CD4-positive, alpha-beta T cell treated with Interleukin-10 for 1 hour (primary cell): ENCODE measurements around the gene CADM2.

Experiments
- DNase-seq: peaks from one replicate; pipeline ENCODE4 v3.0.0-alpha.2; 2020

The CADM2 gene

DNA sequence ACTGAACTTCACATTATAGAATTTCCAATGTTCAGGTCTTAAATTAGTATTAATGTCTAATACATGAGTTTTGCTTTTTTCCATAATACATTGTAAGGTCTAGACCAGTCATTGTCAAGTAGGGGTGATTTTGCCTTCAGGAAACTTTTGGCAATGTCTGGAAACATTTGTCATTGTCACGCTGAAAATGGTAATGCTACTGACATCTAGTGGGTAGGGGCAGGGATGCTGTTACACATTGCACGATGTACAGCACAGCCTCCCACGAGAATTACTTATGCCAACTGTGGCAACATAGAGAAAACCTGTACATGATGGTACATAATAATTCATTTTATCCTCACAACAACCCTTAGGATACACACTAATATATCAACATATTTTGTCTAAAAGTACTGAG, 384.1 kb downstream of the CADM2 start:
- no peak for DNase-seq

DNA sequence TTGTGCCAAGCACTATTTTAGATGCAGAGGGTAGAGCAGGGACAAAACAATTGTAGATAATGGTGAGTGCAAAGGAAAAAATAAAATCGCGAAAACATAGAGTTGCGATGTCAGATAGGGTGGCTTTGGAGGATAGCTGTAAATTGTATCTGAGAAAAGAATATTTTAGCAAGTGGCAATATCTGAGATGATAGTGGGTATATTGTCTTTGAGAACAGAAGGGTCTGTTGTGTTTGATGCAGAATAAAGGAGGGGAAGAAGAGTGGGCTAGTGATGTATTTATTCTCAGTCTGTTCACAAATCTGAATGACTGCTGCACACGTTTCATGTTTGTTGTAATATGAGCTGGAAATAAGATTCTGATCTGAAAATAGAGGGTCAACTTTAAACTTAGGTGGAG, 396.8 kb downstream of the CADM2 start:
- no peak for DNase-seq

DNA sequence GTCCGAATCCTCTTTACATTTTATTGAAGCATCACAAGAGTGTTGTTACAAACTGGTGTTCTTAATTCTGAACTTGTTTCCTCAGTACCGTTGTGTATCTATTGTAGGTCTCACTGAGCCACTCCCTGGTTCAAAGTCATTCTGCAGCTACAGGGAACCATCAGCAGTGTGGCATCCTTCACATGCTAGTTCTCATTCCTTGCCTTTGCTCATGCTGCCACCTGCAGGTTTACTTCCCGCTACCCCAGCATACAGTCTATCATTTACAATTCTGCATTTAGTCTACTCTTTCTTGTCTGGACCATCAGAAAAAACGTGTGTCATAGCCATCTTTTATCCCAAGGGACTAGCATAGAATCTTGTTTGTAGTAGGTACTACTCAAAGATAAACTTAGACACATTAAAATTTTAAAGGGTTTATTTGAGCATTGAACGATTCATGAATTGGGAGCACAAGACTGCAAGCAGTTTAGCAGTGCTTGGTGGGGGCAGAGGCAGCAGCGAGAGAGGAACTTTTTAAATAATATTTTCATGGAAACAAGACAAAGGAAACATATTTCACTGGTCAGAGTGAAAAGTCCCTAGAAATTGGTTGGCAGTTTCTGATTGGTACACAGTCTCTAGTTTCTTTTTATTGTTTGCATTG, 402.1 kb downstream of the CADM2 start:
- DNase-seq, result no peak

DNA sequence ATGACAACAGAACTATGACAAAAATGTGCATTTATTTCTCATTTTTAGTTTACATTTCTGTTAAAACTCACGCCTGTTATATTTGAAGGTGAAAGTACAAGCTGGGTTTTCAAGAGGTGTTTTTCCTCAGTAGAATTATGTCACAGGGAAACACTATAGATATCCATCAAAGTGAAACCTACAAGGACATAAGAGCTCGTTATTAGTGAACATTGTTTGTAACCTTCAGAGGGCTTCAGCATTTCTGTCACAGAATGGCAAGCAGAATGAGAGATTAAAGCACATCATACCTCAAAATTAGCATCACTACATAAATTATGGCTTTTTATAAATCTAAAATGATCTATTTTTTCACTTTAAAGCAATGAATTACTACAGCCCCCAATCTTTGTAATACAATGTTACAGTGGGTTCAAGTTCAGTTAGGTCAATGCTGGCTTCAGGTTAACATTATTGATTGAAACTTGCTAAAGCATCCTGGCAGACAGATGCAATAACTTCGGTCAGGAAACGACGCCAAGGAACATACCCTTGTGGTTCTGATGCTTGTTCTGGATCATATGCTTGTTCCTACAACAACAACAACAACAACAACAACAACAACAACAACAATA, 405.6 kb downstream of the CADM2 start:
- DNase-seq, result no peak

DNA sequence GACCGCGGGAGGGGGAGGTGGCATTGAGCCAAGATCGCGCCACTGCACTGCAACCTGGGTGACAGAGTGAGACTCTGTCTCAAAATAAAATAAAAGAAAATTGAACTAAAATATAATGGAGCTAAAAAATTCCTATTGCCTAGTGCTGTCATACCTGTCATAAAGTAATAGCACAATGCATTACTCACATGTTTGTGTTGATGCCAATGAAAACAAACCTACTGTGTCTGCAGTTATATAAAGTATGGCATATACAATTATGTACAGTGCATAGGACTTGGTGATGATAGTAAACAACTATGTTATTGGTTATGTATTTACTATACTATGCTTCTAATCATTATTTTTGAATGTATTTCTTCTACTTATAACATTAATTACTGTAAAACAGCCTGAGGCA, 411.6 kb downstream of the CADM2 start:
- no peak for DNase-seq

DNA sequence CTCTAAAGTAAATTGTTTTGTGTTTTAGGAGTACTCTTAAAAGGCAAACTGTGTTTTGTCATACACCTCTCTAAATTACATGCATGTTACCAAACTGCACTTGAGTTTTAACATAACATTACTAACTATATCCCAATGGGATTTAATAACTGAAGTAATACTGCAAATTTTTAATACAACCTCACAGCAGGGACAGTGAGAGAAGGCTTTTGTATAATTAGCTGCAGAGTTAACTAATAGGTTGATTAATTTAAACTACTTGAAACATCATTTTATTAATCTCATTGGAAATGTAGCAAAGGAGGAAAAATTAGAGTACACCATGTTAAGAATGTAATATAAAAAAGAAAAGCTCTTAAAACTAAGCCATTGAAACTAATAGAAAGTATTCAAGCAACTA, 417.3 kb downstream of the CADM2 start:
- no peak for DNase-seq

DNA sequence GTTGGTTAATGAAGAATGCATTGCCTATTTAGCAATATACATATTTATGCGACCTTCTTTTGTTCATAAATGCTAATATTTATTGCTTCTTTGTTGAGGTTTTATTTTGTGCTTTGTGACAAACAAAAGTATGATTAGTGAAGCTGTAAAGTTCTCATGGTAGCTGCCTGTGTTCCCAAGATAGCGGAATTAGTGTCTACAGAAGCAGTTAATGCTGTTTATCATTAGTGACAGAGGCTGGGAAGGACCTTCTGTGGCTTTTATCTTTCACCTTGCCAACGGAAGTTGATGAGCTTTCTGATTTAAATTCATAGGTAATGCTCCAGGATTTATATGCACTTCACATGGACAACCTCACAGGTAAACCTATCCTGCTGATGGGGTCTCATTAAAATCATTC, 418.3 kb downstream of the CADM2 start:
- no peak for DNase-seq

DNA sequence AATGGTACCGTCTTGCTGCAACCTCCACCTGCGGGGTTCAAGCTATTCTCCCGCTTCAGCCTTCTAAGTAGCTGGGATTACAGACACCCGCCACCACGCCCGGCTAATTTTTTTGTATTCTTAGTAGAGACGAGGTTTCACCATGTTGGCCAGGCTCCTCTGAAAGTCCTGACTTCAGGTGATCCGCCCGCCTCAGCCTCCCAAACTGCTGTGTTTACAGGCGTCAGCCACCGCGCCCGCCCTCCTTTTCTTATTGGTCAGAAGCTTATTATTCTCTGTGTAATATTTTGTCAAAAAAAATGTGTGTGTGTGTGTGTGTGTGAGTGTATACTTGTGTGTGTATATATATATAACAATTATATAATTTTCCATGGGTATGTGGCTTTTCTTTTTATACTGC, 425.6 kb downstream of the CADM2 start:
- DNase-seq, result no peak

DNA sequence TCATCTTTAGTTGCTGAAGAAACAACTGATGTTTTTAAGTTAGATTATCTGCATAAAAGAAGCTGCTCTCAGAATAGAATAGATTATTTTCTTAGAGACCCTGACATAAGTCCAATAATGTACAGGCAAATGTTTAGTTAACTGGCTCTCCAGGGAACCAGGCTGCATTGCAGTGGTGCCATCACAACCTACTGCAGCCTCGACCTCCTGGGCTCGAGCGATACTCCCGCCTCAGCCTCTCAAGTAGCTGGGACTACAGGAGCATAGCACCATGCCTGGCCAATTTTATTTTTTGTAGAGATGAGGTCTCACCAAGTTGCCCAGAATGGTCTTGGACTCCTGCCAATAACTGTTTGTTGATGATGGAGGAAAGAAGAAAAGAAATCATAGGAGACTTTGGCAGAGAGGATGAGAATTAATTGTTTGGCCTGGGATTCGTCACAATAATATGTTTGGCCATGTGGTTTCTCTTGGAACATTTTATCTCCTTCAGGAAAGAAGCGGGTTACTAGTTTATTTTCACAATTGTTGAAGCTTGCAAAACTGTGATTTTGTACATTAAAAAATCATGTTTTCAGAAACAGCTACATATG, 429.2 kb downstream of the CADM2 start:
- DNase-seq, result no peak

DNA sequence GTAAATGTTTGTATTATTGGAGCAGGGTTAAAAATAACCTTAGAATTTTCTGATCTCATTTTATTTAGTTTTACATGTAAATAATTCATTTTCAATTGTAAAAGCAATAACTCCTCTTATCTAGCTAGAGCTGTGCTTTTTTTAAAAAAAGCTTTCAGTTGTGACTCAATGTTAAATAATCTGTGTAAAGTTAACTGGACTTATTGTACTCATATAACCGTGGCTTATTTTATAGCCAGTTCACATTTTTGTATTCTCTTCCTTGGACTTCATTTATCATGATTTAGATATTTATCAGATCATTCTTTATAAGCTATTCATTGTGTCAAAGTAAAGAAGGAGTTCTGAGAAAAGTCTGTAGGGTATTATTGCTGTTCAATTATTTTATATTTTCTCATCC, 435.6 kb downstream of the CADM2 start:
- no peak for DNase-seq

DNA sequence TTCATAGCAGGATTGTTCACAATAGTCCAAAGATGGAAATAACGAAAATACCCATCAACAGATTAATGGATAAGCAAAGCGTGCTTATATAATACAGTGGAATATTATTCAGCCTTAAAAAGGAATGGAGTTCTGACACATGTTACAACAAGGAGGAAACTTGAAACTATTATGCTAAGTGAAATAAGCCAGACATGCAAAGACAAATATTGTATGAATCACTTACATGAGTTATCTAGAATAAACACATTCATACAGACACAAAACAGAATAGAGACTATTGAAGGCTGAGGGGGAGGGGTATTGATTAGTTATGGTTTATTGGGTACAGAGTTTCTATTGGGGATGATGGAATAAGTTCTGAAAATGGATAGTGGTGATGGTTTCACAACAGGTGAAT, 438.6 kb downstream of the CADM2 start:
- DNase-seq, result no peak

DNA sequence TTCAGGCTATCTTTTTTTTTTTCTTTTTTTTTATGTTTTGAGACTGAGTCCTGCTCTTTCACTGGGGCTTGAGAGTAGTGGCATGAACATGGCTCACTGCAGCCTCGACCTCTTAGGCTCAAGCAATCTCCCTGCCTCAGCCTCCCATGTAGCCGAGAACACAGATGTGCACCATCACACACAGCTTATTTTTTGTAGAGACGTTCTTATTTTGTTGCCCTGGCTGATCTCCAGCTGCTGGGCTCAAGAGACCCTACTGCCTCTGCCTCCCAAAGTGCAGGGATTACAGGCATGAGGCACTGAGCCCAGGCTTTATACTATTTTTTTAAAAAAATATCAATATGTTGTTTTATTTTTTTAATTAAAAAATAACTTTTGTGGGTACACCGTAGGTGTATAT, 467.3 kb downstream of the CADM2 start:
- DNase-seq, result no peak

DNA sequence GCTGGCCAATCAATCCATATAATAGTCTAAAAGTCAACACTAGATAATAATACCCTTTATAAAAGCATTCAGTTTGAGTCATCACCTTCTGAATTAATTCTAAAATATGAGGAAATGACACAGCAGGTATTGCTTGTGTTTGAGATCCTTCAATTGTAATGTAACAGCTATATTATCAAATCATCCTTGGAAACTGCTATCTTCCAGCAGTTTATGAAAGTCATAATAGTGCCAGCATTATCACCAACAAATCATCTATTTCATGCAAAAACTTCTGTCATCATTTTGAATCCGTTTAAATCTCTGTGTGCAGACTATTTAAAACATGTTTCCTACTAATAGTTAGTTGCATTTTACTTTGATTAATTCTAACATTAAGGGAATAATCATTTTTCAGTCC, 468.7 kb downstream of the CADM2 start:
- no peak for DNase-seq

DNA sequence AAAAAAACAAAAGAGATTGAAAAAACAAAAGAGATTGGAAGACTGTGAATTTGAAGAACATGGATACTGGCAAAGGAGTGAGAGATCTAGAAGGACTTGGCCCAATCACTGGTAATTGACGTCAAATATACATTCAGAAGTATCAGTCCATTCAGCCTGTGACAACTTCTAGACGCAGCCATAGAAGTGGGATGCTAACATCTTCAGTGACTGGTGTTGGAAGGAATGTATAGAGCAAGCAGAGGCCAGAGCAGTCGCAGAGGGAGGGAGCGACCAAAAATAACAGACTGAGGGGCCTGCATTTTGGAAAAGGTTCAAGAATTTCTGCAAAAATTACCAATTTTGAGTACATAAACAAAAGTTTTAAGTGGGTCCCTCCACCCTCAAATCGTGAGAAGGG, 473.3 kb downstream of the CADM2 start:
- DNase-seq, result no peak

DNA sequence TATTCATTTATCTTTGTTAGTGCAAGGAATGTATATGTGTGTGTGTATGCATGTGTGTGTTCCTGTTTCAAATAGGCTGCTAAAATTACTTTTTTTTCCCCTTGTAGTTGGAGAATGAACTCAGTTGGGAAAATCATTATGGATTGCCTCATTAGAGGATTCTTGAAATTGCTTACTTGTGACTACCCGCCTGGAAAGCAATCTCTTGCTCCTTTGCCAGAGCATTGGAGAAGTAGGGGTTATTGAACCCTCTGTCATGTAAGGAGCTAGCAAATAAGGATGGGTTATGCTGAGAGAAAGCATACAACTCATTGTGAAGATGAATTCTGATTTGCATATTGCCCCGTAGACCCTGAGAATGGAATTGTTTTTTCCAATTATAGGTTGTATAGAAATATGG, 474.5 kb downstream of the CADM2 start:
- no peak for DNase-seq

DNA sequence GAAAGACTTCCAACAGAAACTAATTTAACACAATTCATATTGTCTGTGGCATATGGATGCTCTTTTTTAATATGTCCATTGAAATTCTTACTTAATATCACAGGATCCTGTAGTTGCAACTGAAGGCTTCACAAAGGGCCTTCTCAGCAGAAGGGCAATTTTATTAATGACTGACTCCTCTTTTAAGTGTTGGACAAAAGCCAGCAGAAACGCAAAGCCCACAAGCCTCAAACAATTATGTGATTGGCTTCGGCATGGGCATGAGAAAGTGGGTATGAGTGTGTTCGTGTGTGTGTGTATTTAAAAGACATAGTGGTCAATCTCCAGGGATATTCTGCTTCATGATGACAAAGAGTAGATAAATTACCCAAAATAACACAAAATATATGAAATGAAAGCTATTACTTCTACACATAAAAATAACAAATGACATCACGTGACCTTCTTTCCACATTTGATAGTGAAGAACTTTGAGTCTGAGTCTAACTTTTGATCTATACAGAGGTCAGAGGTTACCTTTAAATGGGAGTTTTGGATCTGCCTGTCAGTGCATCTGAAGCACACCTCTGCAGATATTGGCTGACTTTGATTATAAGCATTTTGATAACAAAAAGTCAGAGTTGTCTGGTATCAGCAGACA, 496.9 kb downstream of the CADM2 start:
- DNase-seq, result no peak

DNA sequence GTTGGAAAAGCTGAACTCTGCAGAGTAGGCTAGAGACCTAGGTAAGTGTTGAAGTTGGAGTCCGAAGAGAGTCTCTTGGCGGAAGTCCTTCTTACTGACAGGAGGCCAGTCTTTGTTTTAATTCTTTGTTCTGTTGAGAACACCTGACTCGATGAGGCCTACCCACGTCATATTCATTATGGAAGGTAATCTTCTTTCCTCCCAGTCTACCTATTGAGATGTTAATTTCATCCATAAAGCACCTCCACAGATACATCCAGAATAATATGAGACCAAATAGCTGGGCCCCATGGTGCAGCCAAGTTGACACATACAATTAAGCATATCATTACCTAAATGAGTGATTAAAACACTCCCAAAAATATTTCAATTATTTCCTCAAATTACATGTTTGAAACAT, 515.5 kb downstream of the CADM2 start:
- no peak for DNase-seq

DNA sequence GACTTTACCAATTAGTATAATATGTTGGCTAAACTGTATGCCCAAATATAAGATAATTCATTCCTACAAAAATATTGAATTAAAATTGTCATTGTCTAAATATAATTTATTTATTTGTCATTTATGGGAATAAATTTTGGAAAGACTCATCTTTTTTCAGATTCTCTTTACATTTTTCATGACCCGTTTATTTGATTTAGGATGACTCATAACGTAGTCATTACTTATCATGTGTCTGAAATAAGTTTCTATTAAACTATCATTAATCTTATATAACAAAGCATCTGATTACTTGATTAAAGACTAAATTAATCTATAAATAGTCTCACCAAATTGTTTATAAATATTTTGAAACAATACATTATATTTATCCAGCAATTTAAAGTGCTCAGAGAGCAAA, 516.6 kb downstream of the CADM2 start:
- no peak for DNase-seq

DNA sequence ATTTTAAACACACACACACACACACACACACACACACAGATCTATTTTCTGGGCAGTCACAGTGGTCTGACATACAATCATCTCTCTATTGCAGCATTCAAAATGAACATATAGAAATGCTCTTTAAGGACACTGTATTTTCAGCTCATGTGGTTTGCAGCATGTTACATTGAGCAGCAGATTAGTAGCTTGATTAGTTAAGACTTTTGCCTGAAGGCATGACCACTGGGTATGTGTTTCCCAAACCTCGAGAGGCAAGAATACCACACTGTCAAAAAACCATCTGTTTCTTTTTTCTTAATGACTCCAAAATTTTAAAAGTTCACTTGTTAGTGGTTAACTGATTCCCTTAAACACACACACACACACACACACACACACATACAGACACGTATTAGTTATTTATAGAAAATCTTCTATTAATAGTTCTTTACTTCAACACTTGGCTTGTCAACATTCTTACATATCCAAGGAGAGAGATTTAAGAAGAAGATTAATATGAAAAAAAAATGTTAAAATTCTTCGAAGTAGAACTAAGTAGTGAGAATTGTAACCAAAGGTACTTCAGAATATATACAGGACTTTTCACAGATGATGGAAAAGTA, 518.2 kb downstream of the CADM2 start:
- no peak for DNase-seq

DNA sequence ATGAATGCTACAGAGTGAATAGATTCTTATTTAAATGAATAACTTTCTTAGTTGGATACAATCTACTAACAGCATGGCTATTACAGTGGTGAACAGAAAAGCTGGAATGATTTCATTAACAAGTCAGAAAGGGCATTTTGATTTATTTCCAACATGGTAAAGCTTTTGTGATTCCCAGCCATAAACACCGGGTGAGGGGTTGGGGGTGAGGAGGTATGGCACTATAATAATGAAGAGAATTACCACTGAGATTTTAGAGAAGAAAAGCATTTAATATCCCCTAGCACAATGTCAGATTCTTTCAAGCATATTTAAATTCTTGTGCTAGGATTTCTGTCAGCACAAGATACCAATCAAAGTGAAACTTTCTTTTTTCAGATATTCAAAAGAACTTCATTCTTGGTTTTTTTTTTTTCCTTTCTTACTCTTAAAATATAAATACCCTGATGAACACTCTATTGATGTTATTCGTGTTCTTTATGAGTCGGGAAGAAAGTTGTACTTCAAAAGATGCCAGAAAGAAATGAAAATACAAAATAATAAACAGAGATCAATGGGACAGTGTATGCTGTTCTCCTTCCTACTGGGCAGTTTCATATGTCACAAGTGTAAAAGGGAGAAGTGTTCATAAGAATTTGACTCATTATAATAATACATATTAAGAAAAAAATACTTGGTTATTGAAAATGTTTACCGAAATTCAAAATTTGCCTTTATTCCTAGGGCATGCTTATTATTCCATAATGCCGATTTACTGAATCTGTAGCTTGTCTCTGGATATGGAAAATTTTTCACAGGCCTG, 522.8 kb downstream of the CADM2 start:
- no peak for DNase-seq

DNA sequence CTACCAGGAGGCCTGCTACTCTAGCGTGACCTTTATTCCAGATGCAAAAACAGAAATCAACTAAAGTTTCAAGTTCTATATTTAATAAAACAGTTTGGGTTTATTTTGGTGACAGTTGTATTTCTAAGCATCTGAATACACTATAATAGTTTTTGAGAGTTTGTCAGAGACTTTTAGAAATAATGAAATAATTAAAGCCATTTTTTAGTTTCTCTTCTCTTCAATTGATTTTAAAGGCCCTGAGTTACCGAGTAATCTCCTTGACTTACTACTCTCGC, 523.4 kb downstream of the CADM2 start:
- no peak for DNase-seq

DNA sequence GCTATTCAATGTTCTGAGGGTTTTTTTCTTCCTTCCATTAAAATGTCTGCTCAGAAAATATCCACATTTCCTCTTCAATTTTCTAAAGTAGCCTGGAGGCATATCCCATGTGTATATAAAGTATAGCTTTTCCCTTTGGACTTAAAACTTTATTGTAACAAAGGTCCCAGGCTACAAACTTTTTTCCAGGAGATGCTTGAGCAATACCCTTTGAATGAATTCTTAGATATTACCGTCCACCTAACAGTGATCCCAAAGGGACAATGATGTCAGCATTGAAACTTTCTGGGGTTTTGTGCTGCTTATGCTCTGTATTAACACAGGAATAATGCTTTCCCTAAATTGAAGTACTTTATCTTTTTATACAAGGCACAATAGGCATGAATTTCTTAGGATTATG, 525.2 kb downstream of the CADM2 start:
- DNase-seq, result no peak

DNA sequence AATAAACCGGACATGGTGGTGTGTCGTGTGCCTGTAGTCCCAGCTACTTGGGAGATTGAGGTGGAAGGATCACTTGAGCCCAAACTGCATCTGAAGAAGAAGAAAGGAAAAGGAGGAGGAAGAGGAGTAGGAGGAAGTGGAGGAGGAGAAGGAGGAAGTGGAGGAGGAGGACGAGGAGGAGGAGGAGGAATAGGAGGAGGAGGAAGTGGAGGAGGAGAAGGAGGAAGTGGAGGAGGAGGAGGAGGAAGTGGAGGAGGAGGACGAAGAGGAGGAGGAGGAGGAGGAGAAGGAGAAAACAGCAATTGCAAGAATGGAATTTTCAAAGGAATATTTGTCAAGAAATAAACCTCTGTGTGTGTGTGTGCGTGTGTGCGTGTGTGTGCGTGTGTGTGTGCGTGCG, 528.6 kb downstream of the CADM2 start:
- DNase-seq, result no peak
